Camera-type eye (tissue), 1 donor: ENCODE results near the gene PDE3A. TPM values are rescaled to one million over a fixed set of nuclear protein-coding genes. Genes with fewer than 3 reads are reported as not detected.

Source experiments
- total RNA-seq: library from RNA; depleted of rRNA; stranded (reverse); fragments of >200 nt; gene quantifications from one replicate; pipeline ENCODE4 v1.2.3, GENCODE V29; 2014

Gene PDE3A
- 72.1 TPM for total RNA-seq

DNA sequence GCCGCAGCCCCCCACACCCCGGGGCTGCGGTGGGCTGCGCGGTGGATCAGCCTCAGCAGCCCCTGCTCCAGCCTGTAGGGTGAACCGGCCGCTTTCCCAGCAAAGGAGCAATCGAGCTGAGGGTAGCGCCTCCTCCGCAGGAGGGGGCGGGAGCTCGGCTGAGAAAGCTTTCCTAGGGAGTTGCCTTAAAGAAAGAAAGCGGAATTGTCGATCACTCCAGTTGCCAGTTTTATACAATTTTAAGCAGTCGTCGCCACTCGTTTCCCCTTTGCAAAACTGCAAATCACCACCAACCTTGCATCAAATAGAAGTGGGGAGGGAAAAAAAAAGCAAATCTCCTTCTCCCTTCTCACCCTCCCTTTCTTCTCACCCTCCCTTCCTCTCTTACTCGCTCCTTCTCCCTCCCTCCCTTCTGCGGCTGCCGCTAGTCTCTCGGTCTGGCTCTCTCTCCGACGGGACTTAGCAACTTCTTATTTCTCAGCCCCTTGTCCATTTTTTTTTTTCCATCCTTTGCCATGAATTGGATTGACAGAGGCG, at the start of gene PDE3A:
Gene PDE3A, plus strand, starts transcription at position 424 of the 537 bp plus-strand sequence. CDS start 748 bp downstream, outside the sequence.

DNA sequence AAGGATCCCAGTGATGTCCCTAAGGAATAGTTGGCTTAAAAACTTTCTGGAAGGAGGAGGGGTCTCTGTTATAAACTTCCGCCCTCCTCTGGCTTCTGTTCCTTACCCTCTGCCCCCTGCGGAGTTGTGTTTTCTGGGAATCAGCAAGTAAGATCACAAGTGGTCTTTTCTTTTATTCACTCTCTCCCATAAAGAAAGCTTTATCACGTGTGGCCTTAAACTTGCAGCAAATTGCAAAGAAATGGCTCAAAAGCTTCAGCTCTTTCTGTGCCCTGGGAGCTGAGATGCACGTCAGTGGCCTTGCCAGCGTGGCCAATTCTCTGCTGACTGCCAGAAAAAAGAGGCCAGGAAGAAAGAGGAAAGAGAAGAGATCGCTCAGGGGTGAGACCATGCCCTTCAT, 326.9 kb downstream of the PDE3A start, which contains the start of gene SLCO1C1:
Gene SLCO1C1, plus strand, starts transcription at position 101 of the 400 bp plus-strand sequence. CDS start 4,245 bp downstream, outside the sequence.

